SK-N-SH (cell line): Measurements from ENCODE around the gene LRRK2. TPM values are rescaled to one million over a fixed set of nuclear protein-coding genes. Genes with fewer than 3 reads are reported as not detected.

Experiments
- CTCF ChIA-PET: fragments of 300-600, 350-600 bp; formaldehyde crosslinking; extraction: SDS; loops from one replicate; lab custom pipeline; 2021; lab: Yijun Ruan, JAX
- POLR2A ChIA-PET: fragments of 350-600 bp; sonication (Branson Sonifier 250); formaldehyde crosslinking; extraction: SDS; loops from one replicate; lab custom pipeline; 2020; ENCODE audit warnings: antibody characterized with exemption, inconsistent platforms; lab: Yijun Ruan, JAX
- DNase-seq: peaks from one replicate; pipeline ENCODE4 v3.0.0; 2012
- H2AFZ ChIP-seq: fragments of 200-600 bp; sonication (generic); 2 replicates; pipeline ENCODE4 v1.8.1; 2016; ENCODE audit warnings: antibody characterized with exemption, mild to moderate bottlenecking, low read depth
- H3F3A ChIP-seq: fragments of 200-600 bp; sonication (generic); replicated peaks from 2 replicates; pipeline ENCODE3; 2016; ENCODE audit warnings: antibody characterized with exemption, mild to moderate bottlenecking; ENCODE audit not compliant: insufficient read depth
- H3K27ac ChIP-seq, 2 experiments: fragments of 200-500 bp in 1 of 2; fragments of 200-600 bp in 1 of 2; sonication (Bioruptor generic) in 1 of 2; sonication (generic), shearing (Covaris generic) in 1 of 2; 2 replicates each; pipeline versions ENCODE4 v1.5.1 to v1.6.1; 2014 to 2016; ENCODE audit warnings: low read depth in 2 of 2, inconsistent platforms in 1 of 2, low read length in 1 of 2, mild to moderate bottlenecking in 1 of 2, mixed read lengths in 1 of 2
- H3K27me3 ChIP-seq: fragments of 200-600 bp; sonication (generic), shearing (Covaris generic); 2 replicates; pipeline ENCODE4 v1.6.1; 2016; ENCODE audit warnings: mixed run types; ENCODE audit not compliant: insufficient read depth
- H3K36me3 ChIP-seq, 2 experiments: fragments of 200-500 bp in 1 of 2; fragments of 200-600 bp in 1 of 2; sonication (Bioruptor generic) in 1 of 2; sonication (generic) in 1 of 2; replicated peaks in 1 of 2; 2 replicates each; pipeline versions ENCODE3 to v1.5.1; 2014 to 2016; ENCODE audit warnings: low read length in 1 of 2, mild to moderate bottlenecking in 1 of 2; ENCODE audit not compliant: insufficient read depth in 2 of 2, control insufficient read depth in 1 of 2
- H3K4me1 ChIP-seq, 2 experiments: fragments of 200-500 bp in 1 of 2; fragments of 200-600 bp in 1 of 2; sonication (Bioruptor generic) in 1 of 2; sonication (generic), shearing (Covaris generic) in 1 of 2; 2 replicates each; pipeline versions ENCODE4 v1.5.1 to v1.6.1; 2014 to 2016; ENCODE audit warnings: low read depth in 1 of 2, low read length in 1 of 2, mixed run types in 1 of 2; ENCODE audit not compliant: insufficient read depth in 2 of 2, control insufficient read depth in 1 of 2
- H3K4me2 ChIP-seq: fragments of 200-600 bp; sonication (generic), shearing (Covaris generic); 2 replicates; pipeline ENCODE4 v1.6.1; 2017; ENCODE audit warnings: mixed run types
- H3K4me3 ChIP-seq, 2 experiments: fragments of 200-500 bp in 1 of 2; fragments of 200-600 bp in 1 of 2; sonication (Bioruptor generic) in 1 of 2; sonication (generic), shearing (Covaris generic) in 1 of 2; 2 replicates each; pipeline versions ENCODE4 v1.5.1 to v1.8.1; 2014 to 2016; ENCODE audit warnings: low read depth in 2 of 2, inconsistent platforms in 1 of 2, low read length in 1 of 2, mild to moderate bottlenecking in 1 of 2, mixed read lengths in 1 of 2, moderate library complexity in 1 of 2
- H3K79me2 ChIP-seq: fragments of 200-600 bp; sonication (generic); 2 replicates; pipeline ENCODE4 v1.8.1; 2017; ENCODE audit warnings: mild to moderate bottlenecking; ENCODE audit not compliant: insufficient read depth
- H3K9ac ChIP-seq: fragments of 200-600 bp; sonication (generic); 2 replicates; pipeline ENCODE4 v1.6.1; 2017; ENCODE audit warnings: mixed run types
- H3K9me2 ChIP-seq: fragments of 200-600 bp; sonication (generic); 2 replicates; pipeline ENCODE4 v1.6.1; 2017; ENCODE audit warnings: mixed run types
- H3K9me3 ChIP-seq: fragments of 200-600 bp; sonication (generic); 2 replicates; pipeline ENCODE4 v1.6.1; 2017; ENCODE audit warnings: mixed run types, mild to moderate bottlenecking, moderate library complexity
- H4K20me1 ChIP-seq: fragments of 200-600 bp; sonication (generic); 2 replicates; pipeline ENCODE4 v1.6.1; 2017; ENCODE audit warnings: mild to moderate bottlenecking, mixed run types; ENCODE audit not compliant: insufficient read depth
- ELF1 ChIP-seq: IDR thresholded peaks from 2 replicates; pipeline ENCODE4 v1.4.0; 2012
- FOXJ3 ChIP-seq: sonication (generic); formaldehyde crosslinking; IDR thresholded peaks from 2 replicates; pipeline ENCODE4 v1.5.1; 2020; ENCODE audit warnings: mild to moderate bottlenecking, missing genetic modification reagents
- GATA2 ChIP-seq: sonication (generic); formaldehyde crosslinking; IDR thresholded peaks from 2 replicates; pipeline ENCODE4 v1.5.0; 2020; ENCODE audit warnings: mild to moderate bottlenecking, missing genetic modification reagents
- JUND ChIP-seq: IDR thresholded peaks from 2 replicates; pipeline ENCODE4 v1.4.0; 2012
- MEF2A ChIP-seq: IDR thresholded peaks from 2 replicates; pipeline ENCODE4 v1.4.0; 2012; ENCODE audit warnings: low read depth, borderline replicate concordance
- PBX3 ChIP-seq: IDR thresholded peaks from 2 replicates; pipeline ENCODE4; 2012
- RAD21 ChIP-seq: IDR thresholded peaks from 2 replicates; pipeline ENCODE4 v1.6.1; 2012; ENCODE audit warnings: mild to moderate bottlenecking, low read length
- REST ChIP-seq: IDR thresholded peaks from 2 replicates; pipeline ENCODE4 v1.6.1; 2012; ENCODE audit warnings: mild to moderate bottlenecking, low read depth, low read length, moderate library complexity
- RXRA ChIP-seq: IDR thresholded peaks from 2 replicates; pipeline ENCODE4 v1.4.0; 2012; ENCODE audit warnings: low read depth, mild to moderate bottlenecking, borderline replicate concordance
- SMC3 ChIP-seq: IDR thresholded peaks from 2 replicates; pipeline ENCODE4 v1.6.1; 2012; ENCODE audit warnings: low read depth, low read length, improper control_type of control experiment
- TAF1 ChIP-seq: IDR thresholded peaks from 2 replicates; pipeline ENCODE4 v1.6.1; 2012; ENCODE audit warnings: low read depth, mild to moderate bottlenecking, low read length, moderate library complexity, borderline replicate concordance
- WGBS: methylation state at CpG from one replicate; pipeline ENCODE4 v1.1.6; 2017; ENCODE audit warnings: low lambda C conversion rate; 5-methylcytosine and 5-hydroxymethylcytosine counted together
- polyA plus RNA-seq, 3 experiments: library from polyadenylated mRNA; depleted of rRNA; stranded (reverse); fragments of >200 nt; gene quantifications; 2 replicates each; pipeline ENCODE4 v1.2.3, GENCODE V29; 2012
- TF ChIP-seq, protein P1 (sequence below): fragments of 150-350 bp; IDR thresholded peaks from 2 replicates; pipeline ENCODE4 v1.6.1; 2016; ENCODE audit warnings: mild to moderate bottlenecking, low read depth, low read length

LRRK2 gene
- polyA plus RNA-seq, 1 of the 3 experiments (the other 2 are of a cell fraction), result 0.08 TPM

DNA sequence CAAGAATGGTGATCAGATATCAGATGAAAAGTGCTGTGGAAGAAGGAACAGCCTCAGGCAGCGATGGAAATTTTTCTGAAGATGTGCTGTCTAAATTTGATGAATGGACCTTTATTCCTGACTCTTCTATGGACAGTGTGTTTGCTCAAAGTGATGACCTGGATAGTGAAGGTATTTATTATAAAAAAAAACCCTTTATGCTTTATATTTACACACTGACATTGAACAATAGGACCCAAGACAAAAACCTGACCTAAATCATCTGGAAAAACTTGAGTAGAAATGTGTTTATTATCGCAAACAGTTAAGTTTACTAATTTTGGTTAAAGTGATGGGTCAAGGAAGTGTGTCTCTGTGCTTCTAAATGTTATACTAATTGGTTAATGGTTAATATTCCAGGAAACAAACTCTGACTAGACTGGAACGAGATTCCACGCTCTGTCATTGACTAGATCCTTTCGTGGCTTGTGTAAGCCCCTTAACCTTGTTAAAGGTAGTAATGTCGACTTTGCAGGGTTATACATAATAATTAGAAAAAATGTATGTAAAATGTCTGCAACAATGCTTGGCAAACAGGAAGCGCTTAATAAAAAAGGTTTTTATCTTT is 62.7 kb downstream of the LRRK2 start:
- no peaks in the 10 kb centered on the region for H3F3A ChIP-seq
- no peaks in the 10 kb centered on the region for H3K9me3 ChIP-seq
- WGBS, result 48% methylated on average over 7 of the region's 7 CpGs
- no peak overlapping the region for H3K9ac ChIP-seq
- no peak overlapping the region for H2AFZ ChIP-seq
- H3K4me1 ChIP-seq, result no peaks in the 10 kb centered on the region
- H3K36me3 ChIP-seq, result no peaks in the 10 kb centered on the region
- H4K20me1 ChIP-seq, result no peaks in the 10 kb centered on the region
- no peaks in the 10 kb centered on the region for H3K9me2 ChIP-seq
- DNase-seq, result no peak
- CTCF ChIA-PET, result no interaction called here
- H3K4me2 ChIP-seq, result no peak overlapping the region
- no peaks in the 10 kb centered on the region for H3K27me3 ChIP-seq
- TF ChIP-seq SMC3, result no peak
- no peak for TF ChIP-seq MEF2A
- TF ChIP-seq REST, result no peak
- TF ChIP-seq RAD21, result no peak
- TF ChIP-seq, protein P1, sequence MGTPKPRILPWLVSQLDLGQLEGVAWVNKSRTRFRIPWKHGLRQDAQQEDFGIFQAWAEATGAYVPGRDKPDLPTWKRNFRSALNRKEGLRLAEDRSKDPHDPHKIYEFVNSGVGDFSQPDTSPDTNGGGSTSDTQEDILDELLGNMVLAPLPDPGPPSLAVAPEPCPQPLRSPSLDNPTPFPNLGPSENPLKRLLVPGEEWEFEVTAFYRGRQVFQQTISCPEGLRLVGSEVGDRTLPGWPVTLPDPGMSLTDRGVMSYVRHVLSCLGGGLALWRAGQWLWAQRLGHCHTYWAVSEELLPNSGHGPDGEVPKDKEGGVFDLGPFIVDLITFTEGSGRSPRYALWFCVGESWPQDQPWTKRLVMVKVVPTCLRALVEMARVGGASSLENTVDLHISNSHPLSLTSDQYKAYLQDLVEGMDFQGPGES, result no peak
- no peak for TF ChIP-seq PBX3
- TF ChIP-seq TAF1, result no peak
- no peak overlapping the region for H3K4me3 ChIP-seq
- no peaks in the 10 kb centered on the region for H3K79me2 ChIP-seq
- H3K27ac ChIP-seq, result no peak overlapping the region
- POLR2A ChIA-PET, result no interaction called here

- Histone ChIP-seq H3K27ac (no peak overlapping the region), H3K4me2 (no peak overlapping the region), H3F3A (no peaks in the 10 kb centered on the region), H3K9me2 (no peaks in the 10 kb centered on the region), H3K36me3 (no peaks in the 10 kb centered on the region), H3K4me1 (no peaks in the 10 kb centered on the region), H2AFZ (no peak overlapping the region), H3K4me3 (no peak overlapping the region), H3K79me2 (no peaks in the 10 kb centered on the region), H4K20me1 (no peaks in the 10 kb centered on the region), H3K9ac (no peak overlapping the region), H3K27me3 (no peaks in the 10 kb centered on the region), H3K9me3 (no peaks in the 10 kb centered on the region)
- no peak for DNase-seq
- no peak for TF ChIP-seq REST
- TF ChIP-seq JUND, result no peak
- TF ChIP-seq RXRA, result no peak
- TF ChIP-seq FOXJ3 (CRISPR knock-in tag), result no peak
- no peak for TF ChIP-seq GATA2 (CRISPR knock-in tag)
- TF ChIP-seq, protein P1, result no peak
- TF ChIP-seq ELF1, result no peak
- WGBS, result 49% methylated on average over 3 of the region's 3 CpGs
- ChIA-PET CTCF (no interaction called here), POLR2A (no interaction called here)
Measured at GRCh38 chr12:40292788-40293429, 68.1 kb downstream of the LRRK2 start.
